Measurements from ENCODE around the gene IGSF10.

DNA sequence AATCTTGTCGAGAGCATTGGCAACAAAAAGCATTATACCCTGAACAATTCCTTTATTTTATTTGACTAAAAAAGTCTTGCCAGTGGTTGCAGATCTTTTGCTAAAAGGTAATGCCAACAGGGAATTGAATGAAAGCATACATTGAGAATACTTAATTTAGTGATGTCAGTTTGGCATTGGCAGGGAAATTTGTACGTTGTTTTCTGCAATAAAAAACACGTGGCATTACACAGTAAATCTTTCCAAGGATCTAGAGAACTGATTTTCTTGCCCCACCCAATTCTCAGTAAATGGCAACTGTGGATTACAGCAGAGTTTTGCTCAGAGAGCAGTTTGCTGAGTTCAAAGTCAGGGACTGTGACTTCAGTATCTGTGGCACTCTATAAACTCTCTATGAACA is 38.3 kb upstream of the IGSF10 start:
- TF ChIP-seq POLR2A (IDR thresholded peaks at IDR 0.05; ENCODE audit: insufficient read depth in 1 of 2, low read depth in 2 of 2, low read length in 2 of 2), result no peak
- no peak for TF ChIP-seq ZNF607 (CRISPR knock-in tag; IDR thresholded peaks at IDR 0.05; ENCODE audit: borderline replicate concordance)
- no peak for TF ChIP-seq PCBP1 (IDR thresholded peaks at IDR 0.05; ENCODE audit: borderline replicate concordance, low read depth, low read length)
- no peak for TF ChIP-seq KLF13 (CRISPR knock-in tag; IDR thresholded peaks at IDR 0.05)
- TF ChIP-seq, protein P1, sequence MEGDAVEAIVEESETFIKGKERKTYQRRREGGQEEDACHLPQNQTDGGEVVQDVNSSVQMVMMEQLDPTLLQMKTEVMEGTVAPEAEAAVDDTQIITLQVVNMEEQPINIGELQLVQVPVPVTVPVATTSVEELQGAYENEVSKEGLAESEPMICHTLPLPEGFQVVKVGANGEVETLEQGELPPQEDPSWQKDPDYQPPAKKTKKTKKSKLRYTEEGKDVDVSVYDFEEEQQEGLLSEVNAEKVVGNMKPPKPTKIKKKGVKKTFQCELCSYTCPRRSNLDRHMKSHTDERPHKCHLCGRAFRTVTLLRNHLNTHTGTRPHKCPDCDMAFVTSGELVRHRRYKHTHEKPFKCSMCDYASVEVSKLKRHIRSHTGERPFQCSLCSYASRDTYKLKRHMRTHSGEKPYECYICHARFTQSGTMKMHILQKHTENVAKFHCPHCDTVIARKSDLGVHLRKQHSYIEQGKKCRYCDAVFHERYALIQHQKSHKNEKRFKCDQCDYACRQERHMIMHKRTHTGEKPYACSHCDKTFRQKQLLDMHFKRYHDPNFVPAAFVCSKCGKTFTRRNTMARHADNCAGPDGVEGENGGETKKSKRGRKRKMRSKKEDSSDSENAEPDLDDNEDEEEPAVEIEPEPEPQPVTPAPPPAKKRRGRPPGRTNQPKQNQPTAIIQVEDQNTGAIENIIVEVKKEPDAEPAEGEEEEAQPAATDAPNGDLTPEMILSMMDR (CRISPR knock-in tag; IDR thresholded peaks at IDR 0.05), result no peak
- TF ChIP-seq TMF1 (CRISPR knock-in tag; IDR thresholded peaks at IDR 0.05; ENCODE audit: low read depth), result no peak
- no peak for TF ChIP-seq HMG20A (CRISPR knock-in tag; IDR thresholded peaks at IDR 0.05; ENCODE audit: borderline replicate concordance)
- TF ChIP-seq, protein P2, sequence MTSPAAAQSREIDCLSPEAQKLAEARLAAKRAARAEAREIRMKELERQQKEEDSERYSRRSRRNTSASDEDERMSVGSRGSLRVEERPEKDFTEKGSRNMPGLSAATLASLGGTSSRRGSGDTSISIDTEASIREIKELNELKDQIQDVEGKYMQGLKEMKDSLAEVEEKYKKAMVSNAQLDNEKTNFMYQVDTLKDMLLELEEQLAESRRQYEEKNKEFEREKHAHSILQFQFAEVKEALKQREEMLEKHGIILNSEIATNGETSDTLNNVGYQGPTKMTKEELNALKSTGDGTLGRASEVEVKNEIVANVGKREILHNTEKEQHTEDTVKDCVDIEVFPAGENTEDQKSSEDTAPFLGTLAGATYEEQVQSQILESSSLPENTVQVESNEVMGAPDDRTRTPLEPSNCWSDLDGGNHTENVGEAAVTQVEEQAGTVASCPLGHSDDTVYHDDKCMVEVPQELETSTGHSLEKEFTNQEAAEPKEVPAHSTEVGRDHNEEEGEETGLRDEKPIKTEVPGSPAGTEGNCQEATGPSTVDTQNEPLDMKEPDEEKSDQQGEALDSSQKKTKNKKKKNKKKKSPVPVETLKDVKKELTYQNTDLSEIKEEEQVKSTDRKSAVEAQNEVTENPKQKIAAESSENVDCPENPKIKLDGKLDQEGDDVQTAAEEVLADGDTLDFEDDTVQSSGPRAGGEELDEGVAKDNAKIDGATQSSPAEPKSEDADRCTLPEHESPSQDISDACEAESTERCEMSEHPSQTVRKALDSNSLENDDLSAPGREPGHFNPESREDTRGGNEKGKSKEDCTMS (CRISPR knock-in tag; conservative IDR thresholded peaks at IDR 0.05), result no peak
- TF ChIP-seq PHB2 (IDR thresholded peaks at IDR 0.05; ENCODE audit: partially characterized antibody), result no peak
- TF ChIP-seq NR3C1 (CRISPR knock-in tag; IDR thresholded peaks at IDR 0.05), result no peak
- TF ChIP-seq PCBP2 (optimal IDR thresholded peaks at IDR 0.05; ENCODE audit: low read depth, low read length, poor library complexity, severe bottlenecking), result no peak
- TF ChIP-seq, protein P3, sequence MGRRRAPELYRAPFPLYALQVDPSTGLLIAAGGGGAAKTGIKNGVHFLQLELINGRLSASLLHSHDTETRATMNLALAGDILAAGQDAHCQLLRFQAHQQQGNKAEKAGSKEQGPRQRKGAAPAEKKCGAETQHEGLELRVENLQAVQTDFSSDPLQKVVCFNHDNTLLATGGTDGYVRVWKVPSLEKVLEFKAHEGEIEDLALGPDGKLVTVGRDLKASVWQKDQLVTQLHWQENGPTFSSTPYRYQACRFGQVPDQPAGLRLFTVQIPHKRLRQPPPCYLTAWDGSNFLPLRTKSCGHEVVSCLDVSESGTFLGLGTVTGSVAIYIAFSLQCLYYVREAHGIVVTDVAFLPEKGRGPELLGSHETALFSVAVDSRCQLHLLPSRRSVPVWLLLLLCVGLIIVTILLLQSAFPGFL (CRISPR knock-in tag; IDR thresholded peaks at IDR 0.05), result no peak

Measured in HepG2 (cell line).